Muscle of arm (tissue), 12 donors: ENCODE results near the gene ZNF385A. TPM values are rescaled to one million over a fixed set of nuclear protein-coding genes. Genes with fewer than 3 reads are reported as not detected.
"Not testable (repeated sequence)": the region's sequence is repeated elsewhere in the genome, so short reads cannot be mapped to it uniquely, and the experiment has no call there.

Source experiments
- DNase-seq: peaks from one replicate; pipeline ENCODE4 v3.0.0-alpha.2; 2013
- polyA plus RNA-seq, 12 donors: library from polyadenylated mRNA; unstranded; fragments of 120-200 nt; gene quantifications; one replicate each; pipeline ENCODE4 v1.2.1, GENCODE V29; 2013; ENCODE audit not compliant: insufficient read length in 12 of 12

Gene ZNF385A
- polyA plus RNA-seq, 12 donors: 6.6 to 50.4 (median 20.6) TPM; not detected in 1

- DNase-seq: no peak
Observed at GRCh38 chr12:54357506-54358190, 26.9 kb downstream of the ZNF385A start.

DNA sequence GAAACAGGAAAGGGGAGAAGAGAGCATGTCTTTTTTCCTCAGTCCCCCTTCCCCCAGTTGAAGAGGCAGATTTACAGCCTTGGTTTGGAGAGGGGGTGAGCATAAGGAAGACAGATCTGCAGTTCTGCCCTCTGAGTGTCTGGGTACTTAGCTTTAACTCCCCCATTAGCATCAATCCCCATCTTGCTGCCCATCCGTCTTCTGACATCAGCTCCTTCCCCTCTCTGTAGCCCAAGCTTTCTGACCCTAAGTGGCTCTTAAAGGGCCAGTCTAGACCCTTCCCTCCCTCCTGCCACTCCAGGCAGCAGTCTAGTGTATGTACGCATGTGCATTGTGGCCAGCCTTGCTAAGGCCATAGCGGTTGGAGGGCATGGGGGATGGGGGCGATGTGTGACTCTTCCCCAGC is 27.6 kb downstream of the ZNF385A start:
- no peak for DNase-seq

- DNase-seq: no peak
Observed at GRCh38 chr12:54356228-54356627, 28.3 kb downstream of the ZNF385A start.

DNA sequence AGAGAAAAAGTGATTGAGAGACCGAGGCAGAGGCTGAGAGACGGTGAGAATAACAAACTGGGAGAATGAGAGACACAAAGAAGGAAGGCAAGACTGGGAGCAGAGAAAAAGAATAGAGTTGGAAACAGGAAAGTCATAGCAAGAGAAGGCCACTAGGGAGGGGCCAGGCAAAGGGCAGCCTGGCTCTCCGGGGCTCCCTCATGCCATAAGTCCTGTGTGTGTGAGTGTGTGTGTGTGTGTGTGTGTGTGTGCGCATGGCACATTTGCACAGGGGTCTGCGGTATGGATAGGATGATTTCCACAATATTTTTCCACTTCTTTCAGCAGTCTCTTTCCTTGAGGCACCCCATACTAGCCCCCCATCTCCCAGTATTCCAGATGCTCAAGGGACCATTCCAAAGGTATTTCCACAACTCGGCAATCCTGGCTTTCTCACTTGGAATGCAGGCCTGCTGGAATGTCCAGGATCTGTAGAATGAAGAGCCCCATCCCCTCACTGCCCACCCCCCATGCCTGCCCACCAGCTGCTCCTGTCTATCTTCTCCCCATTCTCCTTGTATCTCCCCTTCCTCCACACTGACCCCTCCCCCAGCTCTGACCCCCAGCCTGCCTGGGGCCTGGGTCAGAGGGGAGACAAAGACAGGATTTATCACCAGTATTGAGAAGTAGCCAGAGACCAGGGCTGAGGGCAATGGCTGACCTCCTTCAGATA is 29.3 kb downstream of the ZNF385A start:
- DNase-seq: no peak

- not testable (repeated sequence) for DNase-seq
Observed at GRCh38 chr12:54354271-54354670, 30.3 kb downstream of the ZNF385A start.

DNA sequence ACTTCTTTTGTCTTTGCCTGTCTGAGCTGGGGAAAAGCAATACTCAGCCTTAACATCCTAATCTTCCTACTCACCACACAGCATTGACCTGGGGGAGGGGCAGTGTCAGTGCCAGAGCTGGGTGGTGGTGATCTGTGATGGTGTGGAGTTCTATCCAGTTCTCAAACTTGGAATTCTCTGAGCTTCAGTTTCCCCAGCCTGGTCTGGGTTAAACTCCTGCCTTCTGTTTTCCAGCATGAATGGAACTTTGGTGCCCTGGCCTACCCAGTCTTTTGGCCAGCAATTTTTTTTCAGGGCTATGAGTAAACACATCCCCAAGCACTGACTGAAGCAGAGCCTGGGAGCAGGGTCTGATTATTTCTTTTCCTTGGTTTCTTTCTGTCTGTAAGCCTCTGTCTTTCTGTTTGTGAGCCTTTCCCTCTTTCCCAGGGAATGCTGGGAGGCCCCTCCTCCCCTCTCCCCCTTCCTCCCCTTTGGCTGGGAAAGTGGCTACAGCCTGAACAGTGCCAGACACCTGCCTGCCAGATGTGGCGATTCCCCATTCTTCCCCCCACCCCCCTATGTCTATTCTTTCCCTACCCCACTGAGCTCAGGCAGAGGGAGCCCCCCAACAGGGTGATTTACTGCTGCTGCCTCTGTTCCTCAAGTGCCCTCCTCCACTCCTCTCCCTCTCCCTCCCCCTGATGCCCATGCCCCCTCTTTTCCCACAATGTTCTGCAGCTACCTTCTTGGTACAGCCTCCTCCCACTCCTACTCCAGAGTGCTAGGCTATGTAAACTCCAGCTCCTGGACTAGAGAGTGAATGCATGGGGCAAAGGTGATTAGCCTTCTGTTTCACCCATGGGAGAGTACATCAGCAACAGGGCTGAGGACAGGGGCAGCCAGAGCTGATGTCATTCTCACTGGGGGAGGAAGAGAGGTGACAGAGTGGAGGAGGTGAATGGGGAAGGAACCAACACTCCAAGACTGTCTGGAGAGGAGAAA is 31.4 kb downstream of the ZNF385A start:
- no peak for DNase-seq

DNA sequence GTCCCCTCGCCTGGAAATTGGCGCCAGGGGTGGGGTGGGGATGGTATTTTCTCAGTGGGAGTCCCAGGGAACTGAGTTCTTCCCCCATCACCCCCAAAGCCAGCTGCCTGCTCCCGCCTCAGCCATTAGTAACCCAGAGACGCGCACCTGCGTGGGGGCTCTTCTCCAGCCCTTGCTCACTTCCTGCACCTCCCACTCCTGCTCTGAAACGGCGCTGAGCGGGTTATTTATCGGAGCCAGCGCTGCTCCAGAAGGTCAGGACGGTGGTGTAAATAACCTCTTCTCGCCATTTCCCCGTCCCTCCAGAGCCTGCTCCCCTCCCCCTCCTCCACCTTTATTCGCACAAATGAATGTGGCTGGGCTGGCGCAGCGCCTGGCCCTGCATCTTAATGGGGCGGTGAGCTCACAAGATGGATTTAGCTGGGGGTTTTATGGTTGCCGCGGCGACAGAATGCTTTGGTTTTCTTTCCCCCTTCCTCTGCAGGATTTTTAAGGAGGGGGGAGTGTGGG is 32.5 kb downstream of the ZNF385A start:
- no peak for DNase-seq

DNA sequence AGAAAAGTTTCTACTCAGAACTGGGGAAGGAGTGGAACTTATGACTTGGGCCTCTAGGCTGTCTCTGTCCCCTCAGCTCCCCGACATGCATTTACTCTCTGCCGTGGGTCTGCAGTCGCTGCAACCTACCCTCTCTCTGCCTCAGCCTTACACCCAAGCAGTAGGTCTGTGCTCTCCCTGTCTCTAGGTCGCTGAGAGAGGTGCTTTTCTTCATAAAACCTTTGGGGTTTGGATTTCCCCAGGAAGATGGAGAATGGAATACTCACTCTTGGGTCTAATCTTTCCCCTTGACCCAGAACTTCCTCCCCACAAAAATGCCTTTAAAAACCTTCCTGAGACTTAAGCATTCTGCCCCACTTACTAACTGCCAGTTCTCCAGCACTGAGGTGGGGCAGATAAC is 33.2 kb downstream of the ZNF385A start:
- no peak for DNase-seq

DNA sequence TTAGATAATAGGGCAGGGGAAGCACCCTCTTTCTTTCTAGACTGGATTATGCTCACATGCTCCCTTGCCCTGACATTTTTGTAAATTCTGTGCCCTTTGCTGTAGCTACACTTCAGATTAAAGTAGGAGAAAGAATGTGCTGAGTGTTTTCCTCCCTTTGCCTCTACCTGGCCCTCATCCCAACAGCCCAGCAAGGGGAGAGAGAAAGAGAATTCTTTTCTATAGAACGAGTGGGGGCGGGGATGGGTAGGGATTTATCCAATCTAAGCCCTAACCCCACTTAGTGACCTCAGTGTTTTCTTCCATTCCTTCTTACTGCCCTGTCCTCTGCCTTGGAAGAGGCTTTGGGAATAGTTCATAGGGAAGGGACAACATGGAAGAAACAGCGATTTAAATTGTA is 33.8 kb downstream of the ZNF385A start:
- no peak for DNase-seq

DNA sequence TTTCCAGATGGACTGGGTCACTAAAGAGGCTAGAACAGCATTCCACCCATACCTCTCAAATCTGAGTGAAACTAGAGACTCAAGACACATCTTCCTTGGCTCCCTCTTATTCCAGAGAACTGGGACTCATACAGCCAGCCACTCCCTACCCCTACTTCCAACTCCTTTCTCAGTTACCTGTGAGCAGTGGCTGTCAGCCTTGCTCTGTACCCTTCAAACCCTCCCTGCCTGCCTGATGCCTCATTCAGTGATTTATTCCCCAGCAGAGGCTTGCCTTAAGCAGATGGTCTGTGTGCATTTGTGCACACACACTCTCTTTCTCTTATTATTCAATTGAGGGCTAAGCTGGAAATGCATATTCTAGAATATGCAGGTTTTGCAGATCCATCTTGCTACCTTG is 34.9 kb downstream of the ZNF385A start:
- no peak for DNase-seq

GRCh38 chr12:54349036-54349435 is 35.5 kb downstream of the ZNF385A start:
- no peak for DNase-seq

DNA sequence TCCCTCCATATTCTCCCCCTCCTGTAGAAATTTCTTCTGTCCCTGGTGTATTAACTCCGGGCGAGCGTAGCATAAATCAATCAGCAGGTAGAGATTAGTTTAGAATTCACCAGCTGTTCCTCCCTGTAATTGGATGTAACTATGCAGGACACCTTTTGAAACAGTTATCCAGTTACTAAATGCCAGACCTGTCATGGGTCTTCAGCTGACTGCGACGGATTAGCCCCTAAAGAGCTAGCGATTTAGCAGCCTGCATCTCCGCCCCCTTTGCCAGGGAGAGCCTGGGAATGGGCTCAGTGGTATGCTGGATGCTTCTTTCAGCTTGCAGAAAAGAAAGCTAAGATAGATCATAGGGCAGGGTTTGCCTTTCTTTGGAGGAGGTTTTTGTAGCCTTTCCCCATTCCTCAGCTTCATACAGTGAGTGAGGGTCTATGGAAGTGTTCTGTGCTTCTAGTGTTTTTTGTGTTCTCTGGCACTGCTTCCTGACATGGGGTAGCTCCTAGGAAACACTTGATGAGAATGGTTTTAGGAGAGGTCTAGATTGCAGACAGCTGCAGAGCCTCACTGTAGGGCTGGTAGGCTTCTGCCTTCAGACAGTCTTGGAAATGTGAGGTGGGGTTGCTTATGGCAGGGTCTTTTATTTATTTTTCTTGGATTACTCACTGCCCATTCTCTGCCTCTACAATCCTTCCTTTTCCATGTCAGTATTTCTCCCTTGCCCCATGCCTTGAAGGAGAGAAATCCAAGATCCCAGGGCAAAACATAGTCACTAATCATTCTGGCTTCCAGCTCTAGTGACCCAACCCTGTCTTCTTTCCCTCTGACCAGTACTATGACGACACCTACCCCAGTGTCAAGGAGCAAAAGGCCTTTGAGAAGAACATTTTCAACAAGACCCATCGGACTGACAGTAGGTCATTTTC is 42.9 kb downstream of the ZNF385A start:
- DNase-seq: no peak

- DNase-seq: no peak
Observed at GRCh38 chr12:54340846-54341245, 43.7 kb downstream of the ZNF385A start.

DNA sequence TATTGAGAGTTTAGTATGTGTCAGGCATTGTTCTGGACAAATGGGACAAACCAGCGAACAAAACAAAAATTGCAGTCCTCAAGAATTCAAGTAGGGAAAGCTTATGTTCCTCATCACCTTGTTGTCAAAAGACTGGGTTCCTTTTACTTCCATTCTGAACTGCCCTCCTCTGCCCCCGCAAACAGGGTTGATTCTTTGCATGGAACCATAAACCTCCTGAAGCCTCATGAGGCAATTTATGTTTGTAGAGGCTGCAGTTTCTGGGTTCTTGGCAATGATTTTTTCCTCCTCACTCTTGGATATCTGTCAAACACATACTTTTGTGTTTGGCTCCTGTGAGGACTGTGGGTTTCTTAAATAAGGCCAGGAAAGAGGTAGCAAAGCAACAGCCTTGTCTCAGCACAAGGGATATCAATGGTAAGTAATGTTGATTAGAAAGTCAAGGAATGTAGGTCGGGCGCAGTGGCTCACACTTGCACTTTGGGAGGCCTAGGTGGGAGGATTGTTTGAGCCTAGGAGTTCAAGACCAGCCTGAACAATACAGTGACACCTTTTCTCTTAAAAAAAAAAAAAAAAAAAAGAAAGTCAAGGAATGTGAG is 45.7 kb downstream of the ZNF385A start:
- no peak for DNase-seq

GRCh38 chr12:54337854-54338650 is 46.5 kb downstream of the ZNF385A start:
- DNase-seq: no peak

- no peak for DNase-seq
Observed at GRCh38 chr12:54337280-54337842, 47.2 kb downstream of the ZNF385A start.

- no peak for DNase-seq
Observed at GRCh38 chr12:54333420-54334034, 51.0 kb downstream of the ZNF385A start.

DNA sequence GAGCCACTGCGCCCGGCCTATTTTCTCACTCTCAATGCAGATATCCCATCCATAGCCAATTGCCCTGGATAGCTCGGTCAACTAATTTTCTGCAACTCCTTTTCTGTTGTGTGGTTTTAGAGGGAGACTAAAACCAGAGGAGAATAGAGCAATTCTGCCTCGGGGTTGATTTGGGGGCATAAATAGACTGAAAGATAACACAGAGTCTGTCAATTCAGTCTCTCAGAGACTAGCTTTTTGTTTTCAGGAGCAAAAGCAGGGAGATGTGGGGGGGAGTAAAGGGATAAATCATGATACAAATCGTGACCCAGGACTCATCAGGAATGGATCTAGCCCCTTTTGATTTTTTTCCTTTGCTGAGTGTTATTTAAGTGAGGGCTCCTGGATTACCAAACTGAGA is 53.1 kb downstream of the ZNF385A start:
- no peak for DNase-seq

DNA sequence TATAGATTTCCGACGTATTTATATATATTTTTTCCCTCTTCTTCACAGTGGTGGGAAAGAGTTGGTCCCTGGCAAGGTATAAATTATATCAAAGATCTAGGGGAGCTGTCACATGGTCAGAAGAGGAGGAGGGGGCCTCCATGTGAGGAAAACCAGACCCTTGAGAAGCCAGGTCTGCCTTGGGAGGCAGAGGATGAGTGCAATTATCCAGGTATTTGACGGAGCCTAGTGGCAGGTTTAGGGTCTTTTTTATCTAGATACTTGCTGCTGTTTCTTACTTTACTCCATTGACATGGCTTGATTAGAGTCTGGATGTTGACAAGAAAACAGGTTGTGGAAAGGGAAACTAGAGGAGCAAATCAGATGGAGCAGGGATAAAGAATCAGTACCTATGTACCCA is 54.1 kb downstream of the ZNF385A start:
- no peak for DNase-seq
